Aorta (tissue), 5 donors: ENCODE data around the gene DNAH6. TPM values are rescaled to one million over a fixed set of nuclear protein-coding genes. Genes with fewer than 3 reads are reported as not detected.
"Not testable (repeated sequence)": the region's sequence is repeated elsewhere in the genome, so short reads cannot be mapped to it uniquely, and the experiment has no call there.

Source experiments
- ATAC-seq: fragments of 200-7000 bp; cut with Tn5 transposase; one replicate; pipeline ENCODE4 v1.9.1; 2022; ENCODE audit warnings: moderate library complexity; ENCODE audit not compliant: low FRiP score
- DNase-seq, 2 donors: peaks; one replicate each; pipeline ENCODE4 v3.0.0-alpha.2; 2020
- H3K27ac ChIP-seq, 2 donors: one replicate each; pipeline ENCODE4 v1.5.1; 2013; ENCODE audit warnings: low read length in 2 of 2, mild to moderate bottlenecking in 2 of 2, moderate library complexity in 2 of 2, control low read depth in 1 of 2, inconsistent platforms in 1 of 2, low read depth in 1 of 2
- H3K27me3 ChIP-seq, 2 donors: one replicate each; pipeline ENCODE4 v1.6.1; 2013; ENCODE audit warnings: control low read depth in 1 of 2, low read length in 1 of 2, mild to moderate bottlenecking in 1 of 2, moderate library complexity in 1 of 2; ENCODE audit not compliant: insufficient read depth in 2 of 2, control insufficient read depth in 1 of 2
- H3K36me3 ChIP-seq, 2 donors: one replicate each; pipeline ENCODE4 v1.6.1; 2013; ENCODE audit warnings: control low read depth in 1 of 2, low read length in 1 of 2, mild to moderate bottlenecking in 1 of 2; ENCODE audit not compliant: insufficient read depth in 2 of 2, control insufficient read depth in 1 of 2
- H3K4me1 ChIP-seq, 2 donors: one replicate each; pipeline ENCODE4 v1.6.1; 2013; ENCODE audit warnings: low read length in 2 of 2, control low read depth in 1 of 2, mild to moderate bottlenecking in 1 of 2, moderate library complexity in 1 of 2; ENCODE audit not compliant: insufficient read depth in 2 of 2, control insufficient read depth in 1 of 2
- H3K4me3 ChIP-seq, 2 donors: one replicate each; pipeline ENCODE4 v1.5.1; 2013; ENCODE audit warnings: low read length in 2 of 2, control low read depth in 1 of 2, mild to moderate bottlenecking in 1 of 2
- H3K9me3 ChIP-seq: one replicate; pipeline ENCODE4 v1.6.1; 2013; ENCODE audit warnings: mild to moderate bottlenecking, low read length; ENCODE audit not compliant: control insufficient read depth
- WGBS, 2 donors: extraction: QIAGEN DNeasy Blood & Tissue Kit; methylation state at CpG; one replicate each; pipeline ENCODE4 v1.1.7; 2013; 5-methylcytosine and 5-hydroxymethylcytosine counted together
- intact Hi-C, 2 donors: fragments of 100-400 bp; cut with DNase I; formaldehyde crosslinking; loops; one replicate each; pipeline versions ENCODE4 v1.14.2 to v1.15.0; 2022
- polyA plus RNA-seq, 2 donors: library from polyadenylated mRNA; stranded (reverse); fragments of 200-250 nt; gene quantifications; one replicate each; pipeline ENCODE4 v1.2.3, GENCODE V29; 2013
- total RNA-seq, 2 donors: library from RNA; stranded (reverse); fragmentation: NEBNext Ultra II Directional; extraction: Animal tissue kit (Norgen Biotek cat#: 25700); gene quantifications; one replicate each; pipeline ENCODE4 v1.2.1, GENCODE V29; 2021
- donor health status: healthy with polysubstance abuse.
- donor health status: Bipolar disorder and iron deficiency.
- donor health status: DM: no; HTN: no; CAD: no.
- donor health status: DM: no; HTN: no; CAD: no.
- donor health status: DM: yes; HTN: yes; CAD: no.

Gene DNAH6
- total and polyA plus RNA-seq, 4 donors = 0.08 to 5.0 (median 0.60) TPM

GRCh38 chr2:84495539-84496146 is 20.7 kb upstream of the DNAH6 start:
- no peaks in the 10 kb centered on the region for H3K36me3 ChIP-seq
- H3K4me1 ChIP-seq = no peaks in the 10 kb centered on the region
- H3K27me3 ChIP-seq = no peaks in the 10 kb centered on the region
- ATAC-seq = peak; percentile 80
- no peak overlapping the region for H3K27ac ChIP-seq
- 21 to 22% methylated on average over 8 of the region's 8 CpGs for WGBS, 2 donors
- DNase-seq = no peak
- intact Hi-C loops = loop anchor here (5.0 to 10.0 kb wide), 3 partner anchors 139 to 432 kb away; partner anchors contain the start of gene TRABD2A (in 2 of the 2)
- H3K4me3 ChIP-seq = no peak overlapping the region
- no peaks in the 10 kb centered on the region for H3K9me3 ChIP-seq

GRCh38 chr2:84496386-84496785 is 19.9 kb upstream of the DNAH6 start:
- H3K9me3 ChIP-seq = no peaks in the 10 kb centered on the region
- intact Hi-C loops = loop anchor here (5.0 to 10.0 kb wide), 3 partner anchors 138 to 431 kb away; partner anchors contain the start of gene TRABD2A (in 2 of the 2)
- ATAC-seq = no peak

GRCh38 chr2:84497285-84497684 is 19.0 kb upstream of the DNAH6 start:
- no peaks in the 10 kb centered on the region for H3K36me3 ChIP-seq
- 91 to 92% methylated on average over 3 of the region's 3 CpGs for WGBS, 2 donors
- H3K4me1 ChIP-seq = no peaks in the 10 kb centered on the region
- intact Hi-C loops = loop anchor here (5.0 to 10.0 kb wide), 3 partner anchors 138 to 430 kb away; partner anchors contain the start of gene TRABD2A (in 2 of the 2)
- H3K27me3 ChIP-seq = no peaks in the 10 kb centered on the region
- DNase-seq (no peak), ATAC-seq (no peak)
- no peak overlapping the region for H3K27ac ChIP-seq
- H3K4me3 ChIP-seq = no peak overlapping the region
- no peaks in the 10 kb centered on the region for H3K9me3 ChIP-seq

More at GRCh38 chr2:84496386-84496785, 19.9 kb upstream of the DNAH6 start:
- Histone ChIP-seq H3K4me1 (no peaks in the 10 kb centered on the region), H3K36me3 (no peaks in the 10 kb centered on the region), H3K27ac (no peak overlapping the region), H3K27me3 (no peaks in the 10 kb centered on the region), H3K4me3 (no peak overlapping the region)
- DNase-seq = no peak

GRCh38 chr2:84498150-84498799 is 18.0 kb upstream of the DNAH6 start:
- H3K27me3 ChIP-seq = no peaks in the 10 kb centered on the region
- H3K9me3 ChIP-seq = no peaks in the 10 kb centered on the region
- no peaks in the 10 kb centered on the region for H3K4me1 ChIP-seq
- H3K36me3 ChIP-seq = no peaks in the 10 kb centered on the region
- intact Hi-C loops = loop anchor here (5.0 to 10.0 kb wide), 3 partner anchors 137 to 429 kb away; partner anchors contain the start of gene TRABD2A (in 2 of the 2)
- no peak overlapping the region for H3K27ac ChIP-seq
- DNase-seq (no peak), ATAC-seq (no peak)
- H3K4me3 ChIP-seq = no peak overlapping the region

GRCh38 chr2:84511024-84511423 is 5.3 kb upstream of the DNAH6 start:
- H3K4me1 ChIP-seq, H3K9me3 ChIP-seq, intact Hi-C loops, ATAC-seq, DNase-seq, H3K4me3 ChIP-seq, H3K27me3 ChIP-seq, H3K36me3 ChIP-seq, H3K27ac ChIP-seq: not testable (repeated sequence)
- 93% methylated on average over 10 of the region's 10 CpGs for WGBS, 2 donors

- no peaks in the 10 kb centered on the region for H3K4me1 ChIP-seq
- no peak for ATAC-seq
- H3K27me3 ChIP-seq = no peaks in the 10 kb centered on the region
- no peak overlapping the region for H3K27ac ChIP-seq
- no peak overlapping the region for H3K4me3 ChIP-seq
- DNase-seq = no peak
- no peaks in the 10 kb centered on the region for H3K36me3 ChIP-seq
- 48 to 52% methylated on average over 9 of the region's 9 CpGs for WGBS, 2 donors
- H3K9me3 ChIP-seq = peaks cover 1% of the 10 kb centered on the region
- intact Hi-C loops = no loop called here
Observed at GRCh38 chr2:84515788-84516187, 510 bp upstream of the DNAH6 start.

- intact Hi-C loops = no loop called here
- no peak overlapping the region for H3K27ac ChIP-seq
Observed at GRCh38 chr2:84519332-84519957, 3.1 kb downstream of the DNAH6 start.

GRCh38 chr2:84526562-84526961 is 10.3 kb downstream of the DNAH6 start:
- Histone ChIP-seq H3K27ac (no peak overlapping the region), H3K36me3 (no peaks in the 10 kb centered on the region), H3K27me3 (no peaks in the 10 kb centered on the region), H3K9me3 (no peaks in the 10 kb centered on the region), H3K4me1 (peaks cover 0 to 1% of the 10 kb centered on the region in 2 donors), H3K4me3 (no peak overlapping the region)
- WGBS, 2 donors = 41 to 43% methylated on average over 1 of the region's 1 CpG
- no peak for ATAC-seq
- DNase-seq = no peak
- intact Hi-C loops = no loop called here

More at GRCh38 chr2:84519332-84519957, 3.1 kb downstream of the DNAH6 start:
- Histone ChIP-seq H3K4me3 (no peak overlapping the region), H3K4me1 (no peaks in the 10 kb centered on the region), H3K9me3 (no peaks in the 10 kb centered on the region), H3K27me3 (no peaks in the 10 kb centered on the region), H3K36me3 (no peaks in the 10 kb centered on the region)
- no peak for DNase-seq
- no peak for ATAC-seq
